ENCODE measurements around the gene TTLL11. TPM values are rescaled to one million over a fixed set of nuclear protein-coding genes. Genes with fewer than 3 reads are reported as not detected.

TTLL11 gene
- total RNA-seq, 1 donor from 2014 or later, result 3.6 TPM

- no peak for ATAC-seq (ENCODE audit: low read depth)
- H3K36me3 Mint-ChIP-seq (ENCODE audit: low read depth), result peaks cover 2% of the 10 kb centered on the region
- H3K4me3 Mint-ChIP-seq, result no peak overlapping the region
- no peaks in the 10 kb centered on the region for H3K27me3 Mint-ChIP-seq
- H3K9me3 Mint-ChIP-seq, result peaks cover 8% of the 10 kb centered on the region
- no peaks in the 10 kb centered on the region for H3K4me1 Mint-ChIP-seq
- ChIA-PET POLR2A (no interaction called here), CTCF (no interaction called here)
- no peak overlapping the region for H3K27ac Mint-ChIP-seq
- intact Hi-C loops (cut with micrococcal nuclease), result no loop called here
- no peak for TF ChIP-seq CTCF (IDR thresholded peaks at IDR 0.05)
- no peak for DNase-seq
Measured at GRCh38 chr9:121781701-121782464, 311.2 kb downstream of the TTLL11 start.

DNA sequence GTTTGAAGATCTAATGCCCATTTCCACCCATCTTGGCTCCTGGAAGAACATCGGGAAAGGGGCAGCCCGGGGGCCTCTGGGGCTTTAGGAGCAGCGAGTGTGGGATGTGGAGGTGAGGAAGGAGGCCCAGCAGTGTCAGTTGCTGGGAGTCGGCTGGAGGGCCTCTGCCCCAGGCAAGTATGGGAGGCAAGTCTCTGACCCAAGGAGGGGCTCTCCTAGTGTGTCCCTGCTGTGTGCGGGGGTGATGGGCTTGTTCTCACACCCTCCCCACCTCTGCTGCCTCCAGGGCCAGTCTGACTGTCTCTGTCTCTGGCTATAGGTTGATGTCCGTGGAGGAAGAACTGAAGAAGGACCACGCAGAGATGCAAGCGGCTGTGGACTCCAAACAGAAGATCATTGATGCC is 312.0 kb downstream of the TTLL11 start:
- Mint-ChIP-seq H3K9me3 (peaks cover 8% of the 10 kb centered on the region), H3K4me1 (no peaks in the 10 kb centered on the region), H3K36me3 (ENCODE audit: low read depth) (peaks cover 2% of the 10 kb centered on the region), H3K4me3 (no peak overlapping the region), H3K27ac (no peak overlapping the region), H3K27me3 (no peaks in the 10 kb centered on the region)
- no peak for TF ChIP-seq CTCF (IDR thresholded peaks at IDR 0.05)
- POLR2A ChIA-PET, result no interaction called here
- intact Hi-C loops (cut with micrococcal nuclease), result no loop called here
- CTCF ChIA-PET, result no interaction called here
- ATAC-seq (ENCODE audit: low read depth), result no peak
- DNase-seq, result no peak

DNA sequence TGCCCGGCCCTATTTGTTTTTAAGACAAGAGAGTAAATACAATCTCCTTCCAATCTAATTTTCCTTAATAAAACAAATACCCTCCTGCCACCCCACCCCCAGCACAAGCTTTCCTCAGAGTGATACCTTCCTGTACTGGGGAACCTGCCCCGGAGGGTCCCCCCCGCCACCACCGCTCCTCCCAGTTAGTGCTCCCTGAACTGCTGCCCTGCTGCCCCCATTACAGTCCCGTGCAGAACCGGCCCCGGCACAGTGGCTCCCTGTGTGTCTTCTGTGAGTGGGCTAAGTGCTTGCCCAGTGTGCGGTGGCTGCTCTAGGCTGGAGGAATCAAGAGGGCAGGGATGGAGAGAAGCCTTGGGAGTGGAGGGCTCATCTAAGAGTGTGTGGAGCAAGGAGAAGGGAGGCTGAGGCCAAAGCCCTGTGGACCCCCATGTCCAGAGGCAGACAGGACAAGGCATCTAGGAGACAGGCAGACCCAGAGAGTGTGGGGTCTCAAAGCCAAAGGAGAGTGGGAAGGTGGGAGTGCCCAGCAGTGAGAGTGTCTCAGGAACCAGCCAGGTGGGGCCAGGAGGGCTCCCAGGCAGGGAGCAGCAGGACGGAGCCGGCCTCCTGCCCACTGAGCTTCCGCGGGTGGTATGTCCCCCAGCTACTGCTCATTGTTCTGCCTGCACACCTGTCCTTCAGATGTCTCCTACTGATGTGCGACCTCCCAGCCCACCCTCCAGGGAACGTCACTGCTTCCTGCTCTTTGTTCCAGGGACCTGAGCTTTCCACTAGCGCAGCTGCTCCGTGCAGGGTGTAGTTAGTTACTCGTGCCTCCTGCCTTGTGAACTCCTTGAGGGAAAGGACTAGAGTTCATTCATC is 312.7 kb downstream of the TTLL11 start:
- H3K9me3 Mint-ChIP-seq, result peaks cover 8% of the 10 kb centered on the region
- ChIA-PET CTCF (no interaction called here), POLR2A (no interaction called here)
- ATAC-seq (ENCODE audit: low read depth), result no peak
- no peak overlapping the region for H3K4me3 Mint-ChIP-seq
- DNase-seq, result peak; percentile 10
- no peaks in the 10 kb centered on the region for H3K4me1 Mint-ChIP-seq
- no peaks in the 10 kb centered on the region for H3K27me3 Mint-ChIP-seq
- no peak overlapping the region for H3K27ac Mint-ChIP-seq
- no peak for TF ChIP-seq CTCF (IDR thresholded peaks at IDR 0.05)
- intact Hi-C loops (cut with micrococcal nuclease), result no loop called here
- peaks cover 2% of the 10 kb centered on the region for H3K36me3 Mint-ChIP-seq (ENCODE audit: low read depth)

GRCh38 chr9:121779381-121780117 is 313.6 kb downstream of the TTLL11 start:
- peak; percentile 21 for ATAC-seq (ENCODE audit: low read depth)
- Mint-ChIP-seq H3K27me3 (no peaks in the 10 kb centered on the region), H3K36me3 (ENCODE audit: low read depth) (peaks cover 2% of the 10 kb centered on the region), H3K4me1 (no peaks in the 10 kb centered on the region), H3K4me3 (no peak overlapping the region), H3K9me3 (peaks cover 8% of the 10 kb centered on the region), H3K27ac (no peak overlapping the region)
- DNase-seq, result no peak
- no peak for TF ChIP-seq CTCF (IDR thresholded peaks at IDR 0.05)
- POLR2A ChIA-PET, result no interaction called here
- CTCF ChIA-PET, result no interaction called here
- intact Hi-C loops (cut with micrococcal nuclease), result no loop called here

Measured in activated B cell treated with CpG ODN at 0.5 μM for 24 hours (primary cell).